Colon (tissue), 2 donors: Measurements from ENCODE around the gene P2RX6.
"Not testable (repeated sequence)": the region's sequence is repeated elsewhere in the genome, so short reads cannot be mapped to it uniquely, and the experiment has no call there.

Source experiments
- FAIRE-seq: peaks from 2 replicates; lab custom pipeline; 2012; peaks lifted over from hg19 to GRCh38; lab: Jason Lieb, UNC
- donor health status: control.
- donor health status: control.

P2RX6 gene

GRCh38 chr22:21052715-21053459 lies 37.9 kb downstream of the P2RX6 start:
- no peak for FAIRE-seq

GRCh38 chr22:21054046-21054713 lies 39.2 kb downstream of the P2RX6 start:
- no peak for FAIRE-seq

GRCh38 chr22:21054714-21055563 lies 40.0 kb downstream of the P2RX6 start:
- FAIRE-seq = no peak

GRCh38 chr22:21055564-21055834 lies 40.5 kb downstream of the P2RX6 start:
- no peak for FAIRE-seq

- no peak for FAIRE-seq
Observed at GRCh38 chr22:21055880-21056319, 40.9 kb downstream of the P2RX6 start.

GRCh38 chr22:21060363-21060762 lies 45.4 kb downstream of the P2RX6 start:
- FAIRE-seq = not testable (repeated sequence)

- not testable (repeated sequence) for FAIRE-seq
Observed at GRCh38 chr22:21061660-21062321, 46.8 kb downstream of the P2RX6 start.

- not testable (repeated sequence) for FAIRE-seq
Observed at GRCh38 chr22:21064425-21064824, 49.5 kb downstream of the P2RX6 start.

- FAIRE-seq = no peak
Observed at GRCh38 chr22:21064917-21065864, 50.2 kb downstream of the P2RX6 start.

- no peak for FAIRE-seq
Observed at GRCh38 chr22:21067075-21067900, 52.3 kb downstream of the P2RX6 start.

- FAIRE-seq = no peak
Observed at GRCh38 chr22:21067901-21068680, 53.1 kb downstream of the P2RX6 start.

GRCh38 chr22:21068681-21069276 lies 53.8 kb downstream of the P2RX6 start:
- FAIRE-seq = no peak

GRCh38 chr22:21069375-21069774 lies 54.4 kb downstream of the P2RX6 start:
- FAIRE-seq = no peak

GRCh38 chr22:21070690-21071615 lies 56.0 kb downstream of the P2RX6 start:
- no peak for FAIRE-seq

GRCh38 chr22:21071796-21072195 lies 56.8 kb downstream of the P2RX6 start:
- FAIRE-seq = not testable (repeated sequence)

- no peak for FAIRE-seq
Observed at GRCh38 chr22:21073023-21073422, 58.1 kb downstream of the P2RX6 start.

GRCh38 chr22:21073482-21073881 lies 58.5 kb downstream of the P2RX6 start:
- FAIRE-seq = no peak
